ENCODE measurements around the gene CASKIN1.

Gene CASKIN1

DNA sequence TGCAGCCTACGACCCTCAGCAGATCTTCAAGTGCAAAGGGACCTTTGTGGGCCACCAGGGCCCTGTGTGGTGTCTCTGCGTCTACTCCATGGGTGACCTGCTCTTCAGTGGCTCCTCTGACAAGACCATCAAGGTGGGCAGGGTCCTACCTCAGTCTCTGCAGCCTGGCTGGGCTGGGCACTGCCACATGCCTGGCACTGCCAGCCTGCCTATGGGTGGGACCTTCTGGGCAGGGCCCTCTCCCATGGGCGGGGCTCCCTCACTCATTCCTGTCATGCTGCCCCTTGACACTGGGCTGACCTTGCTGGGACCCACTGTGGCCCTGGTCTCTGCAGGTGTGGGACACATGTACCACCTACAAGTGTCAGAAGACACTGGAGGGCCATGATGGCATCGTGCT is 22.5 kb downstream of the CASKIN1 start:
- no peak for ATAC-seq

- ATAC-seq, result no peak
Measured at GRCh38 chr16:2173366-2173765, 23.0 kb downstream of the CASKIN1 start.

GRCh38 chr16:2172688-2173335 is 23.6 kb downstream of the CASKIN1 start:
- ATAC-seq, result no peak

GRCh38 chr16:2171601-2172178 is 24.7 kb downstream of the CASKIN1 start:
- no peak for ATAC-seq

GRCh38 chr16:2170587-2171435 is 25.6 kb downstream of the CASKIN1 start:
- ATAC-seq, result no peak

- ATAC-seq, result no peak
Measured at GRCh38 chr16:2170080-2170479, 26.3 kb downstream of the CASKIN1 start.

DNA sequence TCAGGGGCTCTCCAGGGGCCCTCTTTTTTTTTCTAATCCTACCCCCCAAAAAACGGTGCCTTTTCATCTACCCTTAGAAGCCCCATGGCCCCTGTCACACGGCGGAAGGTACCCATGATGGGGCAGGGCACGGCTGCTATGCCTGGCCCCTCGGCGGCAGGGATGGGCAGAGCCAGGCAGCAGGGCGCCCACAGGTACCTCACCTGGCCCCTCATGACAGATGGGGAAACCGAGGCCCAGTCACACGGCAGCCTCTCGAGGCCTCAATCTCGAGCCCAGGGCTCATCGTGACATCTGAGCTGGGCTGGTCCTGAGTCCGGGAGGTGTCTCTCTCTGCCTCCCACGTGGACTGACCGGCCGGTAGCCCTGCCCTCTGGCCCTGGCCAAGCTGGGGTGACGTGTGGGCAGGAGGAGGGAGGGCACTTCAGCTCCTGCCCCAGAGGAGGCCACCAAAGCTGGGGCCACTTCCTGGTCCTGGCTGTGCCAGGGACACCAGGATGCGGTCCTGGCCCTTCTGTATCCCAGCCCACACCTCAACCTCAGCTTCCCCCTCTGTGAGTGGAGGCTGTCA is 29.3 kb downstream of the CASKIN1 start:
- no peak for ATAC-seq

DNA sequence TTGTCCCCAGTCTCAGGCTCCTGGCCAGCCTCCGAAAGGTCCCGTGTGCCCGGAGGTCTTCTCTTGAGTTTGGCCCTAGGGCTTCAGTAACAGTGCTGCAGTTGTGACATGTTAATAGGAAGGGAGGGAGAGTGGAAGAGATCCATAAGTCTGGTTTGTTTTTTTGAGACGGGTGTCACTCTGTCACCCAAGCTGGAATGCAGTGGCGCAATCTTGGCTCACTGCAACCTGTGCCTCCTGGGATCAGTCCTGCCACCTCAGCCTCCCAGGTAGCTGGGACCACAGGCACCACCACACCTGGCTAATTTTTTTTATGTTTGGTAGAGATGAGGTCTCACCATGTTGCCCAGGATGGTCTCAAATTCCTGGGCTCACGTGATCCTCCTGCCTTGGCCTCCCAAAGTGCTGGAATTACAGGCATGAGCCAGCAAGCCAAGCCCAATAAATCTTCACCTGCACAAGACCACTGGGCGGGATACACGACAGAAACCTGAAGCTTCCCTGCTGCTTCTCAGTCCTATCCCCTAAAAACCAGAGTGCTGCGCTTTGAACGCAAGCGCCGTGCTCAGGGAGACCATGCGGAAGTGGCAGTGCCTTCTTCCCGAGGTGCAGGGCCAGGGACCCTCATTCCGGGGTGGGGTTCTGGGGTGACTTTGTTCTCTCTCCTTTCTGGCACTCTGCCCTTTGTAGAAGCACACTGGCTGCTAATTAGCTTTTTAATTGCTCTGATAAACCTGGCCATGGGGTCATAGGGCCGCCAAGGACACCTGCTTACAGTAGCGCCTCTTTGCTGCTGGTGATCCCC is 29.9 kb downstream of the CASKIN1 start:
- no peak for ATAC-seq

- ATAC-seq, result no peak
Measured at GRCh38 chr16:2165861-2166260, 30.5 kb downstream of the CASKIN1 start.

- ATAC-seq, result peak; percentile 33 to 48
Measured at GRCh38 chr16:2163211-2163881, 33.1 kb downstream of the CASKIN1 start.

- ATAC-seq, result no peak
Measured at GRCh38 chr16:2162676-2163118, 33.7 kb downstream of the CASKIN1 start.

DNA sequence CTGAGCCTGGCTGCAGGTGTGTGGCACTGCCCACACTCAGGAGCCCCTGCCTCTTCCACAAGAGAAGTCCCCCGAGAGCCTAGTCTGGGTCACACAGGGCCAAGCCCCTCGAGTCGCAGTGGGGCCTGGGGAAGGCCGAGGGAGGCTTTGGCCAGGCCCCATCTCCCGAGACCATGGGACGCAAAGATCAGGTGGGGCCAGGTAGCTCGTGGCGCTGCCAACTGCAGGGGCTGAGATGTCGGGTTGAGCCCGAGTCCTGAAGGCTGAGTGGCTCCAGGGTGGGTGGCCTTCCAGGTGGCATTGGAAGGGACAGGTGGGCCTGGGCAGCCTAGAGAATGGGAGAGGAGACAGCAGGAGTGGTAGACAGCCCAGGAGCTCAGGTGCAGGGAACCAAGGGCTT is 34.5 kb downstream of the CASKIN1 start:
- ATAC-seq, result no peak

- ATAC-seq, result no peak
Measured at GRCh38 chr16:2160915-2161551, 35.4 kb downstream of the CASKIN1 start.

DNA sequence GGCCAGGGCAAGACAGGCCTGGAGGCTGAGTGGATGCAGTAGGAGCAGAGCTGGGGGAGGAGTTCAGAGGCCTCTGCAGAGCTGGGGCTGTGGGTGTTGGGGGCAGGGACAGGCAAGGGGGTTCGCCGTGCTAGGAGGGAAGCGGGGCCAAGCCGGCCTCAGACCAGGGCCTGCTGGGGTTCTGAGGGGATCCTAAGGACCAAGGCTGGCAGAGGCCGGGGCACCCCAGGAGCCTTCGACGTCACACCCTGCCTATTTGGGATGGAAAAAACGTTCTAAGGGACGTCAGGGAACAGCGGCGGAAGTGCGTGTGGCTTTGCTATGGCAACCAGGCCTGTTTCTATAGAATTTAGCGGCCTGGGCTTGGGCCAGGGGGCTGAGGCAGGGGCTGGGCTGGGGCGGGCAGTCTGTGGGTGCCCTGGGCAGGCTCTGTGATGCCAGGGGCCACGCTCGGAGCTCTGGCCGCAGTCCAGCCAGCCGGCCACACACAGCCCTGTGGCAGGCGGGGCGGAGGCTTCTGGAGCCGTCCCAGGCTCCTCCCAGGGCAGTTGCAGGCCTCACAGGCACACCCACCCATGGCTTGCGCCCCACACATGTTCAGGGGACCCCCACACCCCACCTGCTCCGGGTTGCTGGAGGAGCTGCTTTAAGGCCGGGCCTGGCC is 37.1 kb downstream of the CASKIN1 start:
- no peak for ATAC-seq

DNA sequence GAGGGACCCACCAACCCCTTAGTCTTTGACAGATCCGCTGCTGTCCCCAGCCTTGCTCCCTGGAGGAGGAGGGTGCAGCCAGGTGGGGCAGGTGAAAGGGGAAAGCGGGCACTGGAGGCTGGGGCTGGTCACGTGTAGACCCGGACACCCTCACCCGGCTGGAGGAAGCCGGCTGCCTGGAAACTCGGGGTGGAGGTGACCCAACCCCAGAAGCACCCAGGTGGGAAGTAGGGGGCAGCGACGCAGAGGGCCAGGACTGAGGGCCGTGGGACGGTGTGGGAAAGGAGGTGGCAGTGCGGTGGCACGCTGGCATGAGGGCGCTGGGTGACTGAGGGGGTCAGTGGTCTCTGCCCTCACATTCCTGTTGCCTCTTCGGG is 38.2 kb downstream of the CASKIN1 start:
- no peak for ATAC-seq

GRCh38 chr16:2157480-2158261 is 38.7 kb downstream of the CASKIN1 start:
- ATAC-seq, result no peak

DNA sequence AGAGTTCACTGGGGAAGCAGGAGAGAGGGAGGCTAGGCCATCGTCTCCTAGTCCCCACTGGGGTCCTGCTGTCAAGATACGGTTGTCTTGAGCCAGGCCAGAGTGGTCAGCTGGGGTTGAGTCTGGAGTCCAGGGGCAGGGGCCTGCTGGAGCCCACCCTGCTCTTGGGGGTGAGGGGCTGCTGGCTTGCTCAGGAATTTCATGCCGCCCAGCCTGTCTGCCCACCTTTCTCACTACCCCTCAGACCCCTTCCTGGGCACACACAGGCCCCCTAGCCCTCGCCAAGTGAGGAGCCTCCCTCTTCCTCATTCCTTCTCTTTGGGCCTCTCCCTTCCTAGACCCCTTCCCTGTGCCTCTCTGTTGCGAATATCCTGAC is 39.6 kb downstream of the CASKIN1 start:
- ATAC-seq, result no peak

DNA sequence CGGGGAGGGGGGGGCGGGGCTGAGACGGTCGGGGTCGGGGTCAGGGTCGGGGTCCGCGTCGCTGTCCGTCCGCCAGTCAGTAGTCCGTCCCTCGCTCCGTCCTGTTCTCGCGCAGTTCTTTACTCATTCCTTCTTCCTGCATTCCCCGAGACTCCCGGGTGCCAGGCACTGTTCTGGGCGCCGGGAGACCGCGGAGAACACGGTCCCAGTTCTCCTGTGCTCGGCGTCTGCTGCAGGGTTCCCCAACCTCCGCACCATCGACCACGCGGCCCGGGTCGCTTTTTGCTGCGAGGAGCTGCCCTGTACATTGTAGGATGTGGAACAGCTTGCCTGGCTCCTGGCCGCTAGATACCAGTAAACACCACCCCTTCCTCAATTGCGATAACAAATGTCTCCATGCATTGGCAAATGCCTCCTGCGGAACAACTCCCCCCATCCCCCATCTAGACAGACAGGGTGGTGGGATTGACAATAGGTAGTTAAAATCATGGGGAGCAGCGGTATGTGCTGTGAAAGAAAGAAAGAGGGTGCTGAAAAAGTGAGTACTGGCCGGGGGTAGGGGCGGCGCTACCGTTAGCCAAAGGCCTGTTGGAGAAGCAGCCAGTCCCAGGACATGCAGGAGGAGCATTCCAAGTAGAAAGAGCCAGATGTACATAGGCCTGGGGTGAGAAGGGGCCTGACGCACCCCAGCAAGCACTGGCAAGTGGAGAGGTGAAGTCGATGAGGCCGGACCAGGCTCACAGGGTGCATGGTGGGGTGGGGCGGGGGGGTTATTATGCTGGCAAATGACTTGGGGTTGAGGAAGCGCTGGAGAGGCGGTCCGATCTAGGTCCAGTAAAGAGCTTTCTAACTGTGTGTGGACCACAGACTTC is 40.2 kb downstream of the CASKIN1 start:
- no peak for ATAC-seq
